ENCODE data around the gene UGT1A8. TPM values are rescaled to one million over a fixed set of nuclear protein-coding genes. Genes with fewer than 3 reads are reported as not detected.
A peak's percentile ranks its signal among the peaks of the same experiment; 100 is the strongest.

UGT1A8 gene
- total RNA-seq, 1 donor from 2014 or later, result 0.17 TPM

GRCh38 chr2:233792720-233793119, 175.3 kb downstream of the UGT1A8 start:
- Mint-ChIP-seq H3K4me1 (ENCODE audit: unreplicated experiment) (no peaks in the 10 kb centered on the region), H3K9me3 (no peaks in the 10 kb centered on the region), H3K27ac (no peak overlapping the region), H3K4me3 (no peak overlapping the region), H3K36me3 (no peaks in the 10 kb centered on the region), H3K27me3 (peaks cover 8% of the 10 kb centered on the region)
- no peak for TF ChIP-seq CTCF (conservative IDR thresholded peaks at IDR 0.05)
- no peak for DNase-seq (ENCODE audit: extremely low spot score, unreplicated experiment)

- H3K9me3 Mint-ChIP-seq, result no peaks in the 10 kb centered on the region
- H3K36me3 Mint-ChIP-seq, result no peaks in the 10 kb centered on the region
- no peak for TF ChIP-seq CTCF (conservative IDR thresholded peaks at IDR 0.05)
- peaks cover 8% of the 10 kb centered on the region for H3K27me3 Mint-ChIP-seq
- no peak for DNase-seq (ENCODE audit: extremely low spot score, unreplicated experiment)
- H3K4me1 Mint-ChIP-seq (ENCODE audit: unreplicated experiment), result no peaks in the 10 kb centered on the region
- H3K4me3 Mint-ChIP-seq, result no peak overlapping the region
- no peak overlapping the region for H3K27ac Mint-ChIP-seq
These were observed 176.2 kb downstream of the UGT1A8 start for GRCh38 chr2:233793465-233794127.

DNA sequence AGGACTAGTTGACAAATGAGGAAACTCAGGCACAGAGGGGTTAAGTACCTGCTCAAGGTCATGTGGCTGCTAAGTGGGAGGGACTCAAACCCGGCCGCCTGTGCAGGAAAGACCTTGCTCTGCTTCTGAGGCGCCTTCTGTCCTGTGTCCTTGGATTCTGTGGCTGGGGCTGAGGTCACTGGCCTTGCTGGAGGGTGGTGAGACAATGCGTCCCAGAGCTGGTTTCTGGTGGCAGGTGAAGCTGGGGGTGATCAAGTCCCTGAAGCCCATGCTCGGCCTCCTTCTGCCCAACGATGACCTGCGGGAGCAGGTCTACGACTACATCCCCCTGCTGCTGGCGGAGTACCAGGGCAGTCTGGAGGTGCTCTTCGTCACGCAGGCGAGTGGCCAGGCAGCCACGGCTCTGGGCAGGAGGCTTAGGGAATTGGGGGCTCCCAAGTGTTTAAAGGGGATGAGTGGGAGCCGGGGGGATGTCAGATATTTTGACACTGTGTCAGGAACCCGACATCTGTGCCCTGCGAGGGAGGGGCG, 176.8 kb downstream of the UGT1A8 start:
- DNase-seq (ENCODE audit: extremely low spot score, unreplicated experiment), result no peak

DNA sequence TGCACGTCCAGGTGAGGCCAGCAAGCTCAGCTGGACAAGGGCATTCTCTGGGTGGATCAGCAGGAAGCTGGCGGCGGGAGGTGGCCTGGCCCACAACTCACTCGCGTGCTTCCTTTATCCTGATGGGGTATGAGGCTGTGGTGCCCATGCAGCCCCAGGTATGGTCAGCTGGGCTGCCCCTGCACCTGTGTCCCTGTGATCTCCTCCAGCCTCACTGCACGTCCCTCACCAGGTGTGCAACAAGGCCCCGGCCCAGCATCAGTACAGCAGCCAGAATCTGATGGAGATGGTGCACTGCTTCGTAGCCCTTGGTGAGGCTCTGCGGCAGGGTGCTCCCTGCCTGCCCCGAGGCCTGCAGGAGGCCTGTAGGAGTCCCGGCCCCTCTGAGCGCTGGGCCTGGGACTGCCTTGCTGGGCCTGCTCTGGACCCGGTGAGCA, 178.3 kb downstream of the UGT1A8 start:
- no peaks in the 10 kb centered on the region for H3K36me3 Mint-ChIP-seq
- no peaks in the 10 kb centered on the region for H3K4me1 Mint-ChIP-seq (ENCODE audit: unreplicated experiment)
- TF ChIP-seq CTCF (conservative IDR thresholded peaks at IDR 0.05), result no peak
- no peaks in the 10 kb centered on the region for H3K9me3 Mint-ChIP-seq
- H3K27ac Mint-ChIP-seq, result no peak overlapping the region
- peak; percentile 55 for DNase-seq (ENCODE audit: extremely low spot score, unreplicated experiment)
- H3K4me3 Mint-ChIP-seq, result no peak overlapping the region
- H3K27me3 Mint-ChIP-seq, result peaks cover 7% of the 10 kb centered on the region

More for the DNA sequence above, 176.8 kb downstream of the UGT1A8 start:
- Mint-ChIP-seq H3K9me3 (no peaks in the 10 kb centered on the region), H3K27ac (no peak overlapping the region), H3K36me3 (no peaks in the 10 kb centered on the region), H3K4me3 (no peak overlapping the region), H3K27me3 (peaks cover 8% of the 10 kb centered on the region), H3K4me1 (ENCODE audit: unreplicated experiment) (no peaks in the 10 kb centered on the region)
- no peak for TF ChIP-seq CTCF (conservative IDR thresholded peaks at IDR 0.05)

DNA sequence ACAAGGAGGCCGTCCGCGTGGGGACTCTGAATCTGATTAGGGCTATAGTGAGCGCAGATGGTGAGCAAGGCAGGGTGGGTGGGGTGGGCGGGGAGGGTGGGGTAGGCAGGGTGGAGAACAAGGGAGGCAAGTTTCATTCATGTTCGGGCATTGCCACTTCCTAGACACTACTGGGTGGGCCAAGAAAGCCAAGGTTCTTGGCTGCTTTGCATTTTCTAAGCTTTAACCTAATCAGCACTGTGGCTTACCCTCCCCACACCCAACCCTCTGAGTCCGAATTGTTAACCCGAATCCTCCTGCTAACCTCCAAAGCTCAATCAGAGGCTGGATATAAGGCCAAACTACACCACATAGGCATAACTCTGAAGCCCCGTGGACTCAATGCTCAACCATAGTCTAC, 178.8 kb downstream of the UGT1A8 start:
- DNase-seq (ENCODE audit: extremely low spot score, unreplicated experiment), result no peak
- no peak overlapping the region for H3K4me3 Mint-ChIP-seq
- H3K36me3 Mint-ChIP-seq, result no peaks in the 10 kb centered on the region
- H3K27me3 Mint-ChIP-seq, result peaks cover 2% of the 10 kb centered on the region
- no peaks in the 10 kb centered on the region for H3K9me3 Mint-ChIP-seq
- TF ChIP-seq CTCF (conservative IDR thresholded peaks at IDR 0.05), result no peak
- H3K4me1 Mint-ChIP-seq (ENCODE audit: unreplicated experiment), result no peaks in the 10 kb centered on the region
- no peak overlapping the region for H3K27ac Mint-ChIP-seq

Measured in type B pancreatic cell (in vitro differentiated cells).